H1 (cell line): ENCODE data around the gene EGLN3. TPM values are rescaled to one million over a fixed set of nuclear protein-coding genes. Genes with fewer than 3 reads are reported as not detected.

Experiments used
- BCL11A ChIP-seq, 2 experiments: IDR thresholded peaks; one replicate each; pipeline ENCODE4 v1.6.1; 2011; ENCODE audit warnings: low read depth in 2 of 2, low read length in 2 of 2, mild to moderate bottlenecking in 2 of 2
- CBX8 ChIP-seq: fragments of 300-800, 300-1000 bp; sonication (generic); IDR thresholded peaks from 2 replicates; pipeline ENCODE4 v1.7.1; 2016; ENCODE audit warnings: low read depth, low read length, borderline replicate concordance
- FOSL1 ChIP-seq: IDR thresholded peaks from 2 replicates; pipeline ENCODE4 v1.6.1; 2011; ENCODE audit warnings: mild to moderate bottlenecking, low read depth, low read length, moderate library complexity; ENCODE audit not compliant: insufficient read depth
- SUZ12 ChIP-seq: fragments of 200-600 bp; sonication (generic); IDR thresholded peaks from 2 replicates; pipeline ENCODE4 v1.6.1; 2012; ENCODE audit warnings: mild to moderate bottlenecking, inconsistent platforms, low read length, moderate library complexity, mixed read lengths
- polyA plus RNA-seq, 7 experiments: library from polyadenylated mRNA; depleted of rRNA in 3 of 7; stranded (reverse) in 5 of 7; unstranded in 2 of 7; fragments of >200 nt in 5 of 7; fragments of 200-250 nt in 2 of 7; gene quantifications; 1 replicate in 5 of 7; 2 replicates in 1 of 7; 4 replicates in 1 of 7; pipeline versions ENCODE4 v1.2.1 to v1.2.3, GENCODE V29; 2011 to 2013; ENCODE audit warnings: missing spikeins in 2 of 7, mixed read lengths in 2 of 7
- total RNA-seq: library from RNA; stranded (reverse); fragmentation: NEBNext Ultra II Directional; extraction: Animal tissue kit (Norgen Biotek cat#: 25700); gene quantifications from 2 replicates; pipeline ENCODE4 v1.2.1, GENCODE V29; 2021
- TF ChIP-seq, protein P1 (sequence below), 3 experiments: IDR thresholded peaks; 1 replicate in 2 of 3; 2 replicates in 1 of 3; pipeline versions ENCODE4 v1.5.1 to v1.6.1; 2011; ENCODE audit warnings: low read length in 3 of 3, mild to moderate bottlenecking in 3 of 3, inconsistent platforms in 2 of 3, low read depth in 1 of 3, moderate library complexity in 1 of 3; ENCODE audit not compliant: insufficient read depth in 1 of 3; ENCODE audit errors: control extremely low read depth in 1 of 3

Gene EGLN3
- total and polyA plus RNA-seq, 2 of the 8 experiments (the other 6 are each of a cell fraction or from before 2014, with no cell fraction given) = 10.6 to 27.3 TPM

DNA sequence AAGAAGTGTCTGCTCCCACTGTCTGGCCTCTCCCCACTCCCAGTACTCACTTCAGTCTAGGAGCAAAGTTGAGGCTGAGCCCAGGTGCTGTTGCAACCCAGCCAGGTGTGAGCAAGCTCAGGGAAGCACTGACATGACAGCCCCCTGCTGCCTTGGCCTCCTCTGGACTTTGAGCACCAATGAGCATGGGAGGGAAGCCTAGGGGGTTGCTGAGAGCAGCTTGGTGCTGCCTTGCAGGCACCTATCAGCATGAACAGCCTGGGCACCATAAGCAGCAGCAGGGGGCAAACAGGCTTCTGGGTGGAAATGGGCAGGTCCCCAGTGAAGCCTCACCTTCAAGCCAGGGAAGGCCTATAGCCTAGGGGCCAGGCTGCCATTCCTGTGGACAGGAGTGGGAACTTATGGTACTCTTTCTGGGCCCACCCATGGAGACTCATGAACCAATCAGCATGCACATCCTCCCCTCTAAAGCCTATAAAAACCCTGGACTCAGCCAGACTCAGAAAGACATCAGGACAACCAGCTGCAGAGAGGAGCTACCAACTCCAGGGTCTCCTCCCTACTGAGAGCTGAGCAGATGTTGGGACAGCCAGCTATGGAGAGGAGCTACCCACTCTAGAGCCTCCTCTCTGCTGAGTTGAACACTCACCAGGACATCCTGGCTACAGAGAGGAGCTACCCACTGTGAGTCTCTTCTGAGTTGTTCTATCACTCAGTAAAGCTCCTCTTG is 49.3 kb downstream of the EGLN3 start (continued):
- TF ChIP-seq, protein P1, sequence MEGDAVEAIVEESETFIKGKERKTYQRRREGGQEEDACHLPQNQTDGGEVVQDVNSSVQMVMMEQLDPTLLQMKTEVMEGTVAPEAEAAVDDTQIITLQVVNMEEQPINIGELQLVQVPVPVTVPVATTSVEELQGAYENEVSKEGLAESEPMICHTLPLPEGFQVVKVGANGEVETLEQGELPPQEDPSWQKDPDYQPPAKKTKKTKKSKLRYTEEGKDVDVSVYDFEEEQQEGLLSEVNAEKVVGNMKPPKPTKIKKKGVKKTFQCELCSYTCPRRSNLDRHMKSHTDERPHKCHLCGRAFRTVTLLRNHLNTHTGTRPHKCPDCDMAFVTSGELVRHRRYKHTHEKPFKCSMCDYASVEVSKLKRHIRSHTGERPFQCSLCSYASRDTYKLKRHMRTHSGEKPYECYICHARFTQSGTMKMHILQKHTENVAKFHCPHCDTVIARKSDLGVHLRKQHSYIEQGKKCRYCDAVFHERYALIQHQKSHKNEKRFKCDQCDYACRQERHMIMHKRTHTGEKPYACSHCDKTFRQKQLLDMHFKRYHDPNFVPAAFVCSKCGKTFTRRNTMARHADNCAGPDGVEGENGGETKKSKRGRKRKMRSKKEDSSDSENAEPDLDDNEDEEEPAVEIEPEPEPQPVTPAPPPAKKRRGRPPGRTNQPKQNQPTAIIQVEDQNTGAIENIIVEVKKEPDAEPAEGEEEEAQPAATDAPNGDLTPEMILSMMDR (IDR thresholded peaks at IDR 0.05; ENCODE audit: control extremely low read depth in 1 of 3, insufficient read depth in 1 of 3, low read depth in 1 of 3, low read length in 3 of 3) = no peak
- TF ChIP-seq FOSL1 (no peak), SUZ12 (no peak), CBX8 (no peak), BCL11A (IDR thresholded peaks at IDR 0.05; ENCODE audit: low read depth in 2 of 2, low read length in 2 of 2) (no peak)
